B cell (primary cell): Measurements from ENCODE around the gene TEDC1. TPM values are rescaled to one million over a fixed set of nuclear protein-coding genes. Genes with fewer than 3 reads are reported as not detected.

Experiments
- ATAC-seq: fragments of 200-7000 bp; cut with Tn5 transposase; one replicate; pipeline ENCODE4 v1.10.0; 2021; ENCODE audit warnings: low read depth, mild to moderate bottlenecking, moderate number of reproducible peaks, moderate library complexity
- CTCF ChIA-PET: fragments of 350-600 bp; sonication (Branson Sonifier 250); formaldehyde crosslinking; loops from one replicate; lab custom pipeline; 2021; ENCODE audit warnings: antibody characterized with exemption, inconsistent platforms; lab: Charles Lee
- POLR2A ChIA-PET: fragments of 350-600 bp; sonication (Branson Sonifier 250); formaldehyde crosslinking; loops from one replicate; lab custom pipeline; 2021; ENCODE audit warnings: antibody characterized with exemption; lab: Charles Lee
- DNase-seq: peaks from one replicate; pipeline ENCODE4 v3.0.0; 2013
- H2AFZ ChIP-seq: 2 replicates; pipeline ENCODE4 v1.6.1; 2012; ENCODE audit warnings: mild to moderate bottlenecking, low read depth, low read length; ENCODE audit not compliant: insufficient read depth, poor library complexity, severe bottlenecking
- H3K27ac ChIP-seq, 2 donors: 1 replicate in 1 of 2; 2 replicates in 1 of 2; pipeline ENCODE4 v1.5.1; 2012 to 2013; ENCODE audit warnings: low read length in 2 of 2, mild to moderate bottlenecking in 2 of 2, moderate library complexity in 1 of 2
- H3K27me3 ChIP-seq, 4 experiments: fragments of 200-600 bp in 1 of 4; sonication (generic) in 1 of 4; replicated peaks in 1 of 4; 1 replicate in 2 of 4; 2 replicates in 2 of 4; pipeline versions ENCODE4 v1.6.1 to v1.7.0; 2013 to 2016; ENCODE audit warnings: low read length in 3 of 4, mild to moderate bottlenecking in 2 of 4, mixed read lengths in 1 of 4, moderate library complexity in 1 of 4; ENCODE audit not compliant: insufficient read depth in 4 of 4, control insufficient read depth in 3 of 4; ENCODE audit errors: control extremely low read depth in 1 of 4
- H3K36me3 ChIP-seq, 2 experiments: replicated peaks in 1 of 2; 1 replicate in 1 of 2; 2 replicates in 1 of 2; pipeline versions ENCODE4 v1.6.1 to v1.7.1; 2013; ENCODE audit warnings: low read length in 1 of 2; ENCODE audit not compliant: insufficient read depth in 2 of 2, control insufficient read depth in 1 of 2; ENCODE audit errors: control extremely low read depth in 1 of 2, extremely low read depth in 1 of 2
- H3K4me1 ChIP-seq, 2 donors: fragments of 200-600 bp in 1 of 2; sonication (generic) in 1 of 2; 1 replicate in 1 of 2; 2 replicates in 1 of 2; pipeline versions ENCODE4 v1.5.1 to v1.6.1; 2013 to 2017; ENCODE audit warnings: low read length in 2 of 2; ENCODE audit not compliant: control insufficient read depth in 2 of 2, insufficient read depth in 2 of 2
- H3K4me2 ChIP-seq: replicated peaks from 2 replicates; pipeline ENCODE3; 2012; ENCODE audit warnings: mild to moderate bottlenecking, low read depth, low read length; ENCODE audit not compliant: poor library complexity, severe bottlenecking
- H3K4me3 ChIP-seq, 5 experiments: fragments of 200-600 bp in 1 of 5; sonication (generic) in 1 of 5; 1 replicate in 3 of 5; 2 replicates in 2 of 5; pipeline versions ENCODE4 v1.5.1 to v1.7.0; 2011 to 2016; ENCODE audit warnings: low read length in 4 of 5, mild to moderate bottlenecking in 4 of 5, low read depth in 2 of 5, control low read depth in 1 of 5, moderate library complexity in 1 of 5; ENCODE audit not compliant: insufficient read depth in 1 of 5; ENCODE audit errors: control extremely low read depth in 1 of 5, extremely low read depth in 1 of 5
- H3K79me2 ChIP-seq: fragments of 200-600 bp; sonication (generic); one replicate; pipeline ENCODE4 v1.6.0; 2016; ENCODE audit warnings: low read length; ENCODE audit not compliant: control insufficient read depth, insufficient read depth
- H3K9ac ChIP-seq: fragments of 200-600 bp; sonication (generic); 2 replicates; pipeline ENCODE4 v1.6.1; 2017; ENCODE audit warnings: mild to moderate bottlenecking, low read length, moderate library complexity
- H3K9me3 ChIP-seq, 3 donors: one replicate each; pipeline versions ENCODE4 v1.6.1 to v1.7.1; 2013; ENCODE audit warnings: low read length in 2 of 3; ENCODE audit not compliant: control insufficient read depth in 2 of 3, insufficient read depth in 1 of 3; ENCODE audit errors: control extremely low read depth in 1 of 3
- H4K20me1 ChIP-seq: 2 replicates; pipeline ENCODE4 v1.6.0; 2012; ENCODE audit warnings: mild to moderate bottlenecking, low read length; ENCODE audit not compliant: insufficient read depth, control insufficient read depth, poor library complexity, severe bottlenecking
- H3K27ac Mint-ChIP-seq: one replicate; pipeline ENCODE4 v1.8.0; 2021; ENCODE audit warnings: mixed read lengths
- H3K27me3 Mint-ChIP-seq: one replicate; pipeline ENCODE4 v1.8.0; 2021; ENCODE audit warnings: mixed read lengths
- H3K4me1 Mint-ChIP-seq: one replicate; pipeline ENCODE4 v1.8.0; 2021; ENCODE audit warnings: mixed read lengths
- H3K4me3 Mint-ChIP-seq: one replicate; pipeline ENCODE4 v1.8.0; 2021; ENCODE audit warnings: mixed read lengths
- H3K9me3 Mint-ChIP-seq: one replicate; pipeline ENCODE4 v1.8.0; 2022; ENCODE audit warnings: mixed read lengths; ENCODE audit not compliant: insufficient read depth
- EZH2 ChIP-seq: IDR thresholded peaks from 2 replicates; pipeline ENCODE4 v1.6.1; 2012; ENCODE audit warnings: borderline replicate concordance, low read depth, mild to moderate bottlenecking, moderate library complexity, low read length; ENCODE audit not compliant: insufficient read depth, poor library complexity, severe bottlenecking
- WGBS: methylation state at CpG from one replicate; pipeline ENCODE4 v1.1.5; 2013; ENCODE audit warnings: missing lambda C conversion rate; ENCODE audit not compliant: insufficient coverage; 5-methylcytosine and 5-hydroxymethylcytosine counted together
- intact Hi-C: fragments of 100-400 bp; cut with micrococcal nuclease; formaldehyde crosslinking; loops from one replicate; pipeline ENCODE4 v1.10.0; 2022
- polyA plus RNA-seq: library from polyadenylated mRNA; depleted of rRNA; stranded (reverse); fragments of >200 nt; gene quantifications from 2 replicates; pipeline ENCODE4 v1.2.3, GENCODE V29; 2012
- total RNA-seq, 2 donors: library from RNA; stranded (reverse); fragments of 120-200 nt in 1 of 2; gene quantifications; 1 replicate in 1 of 2; 2 replicates in 1 of 2; pipeline versions ENCODE4 v1.2.3 to v1.2.4, GENCODE V29; 2013 to 2022
- TF ChIP-seq, protein P1 (sequence below): fragments of 200-600 bp; IDR thresholded peaks from one replicate; pipeline ENCODE4 v1.8.0; 2022; ENCODE audit warnings: antibody characterized with exemption, mild to moderate bottlenecking

The TEDC1 gene
- total and polyA plus RNA-seq, 2 donors (not counting 1 experiment from before 2014, with no cell fraction given) = 19.7 to 22.2 TPM

DNA sequence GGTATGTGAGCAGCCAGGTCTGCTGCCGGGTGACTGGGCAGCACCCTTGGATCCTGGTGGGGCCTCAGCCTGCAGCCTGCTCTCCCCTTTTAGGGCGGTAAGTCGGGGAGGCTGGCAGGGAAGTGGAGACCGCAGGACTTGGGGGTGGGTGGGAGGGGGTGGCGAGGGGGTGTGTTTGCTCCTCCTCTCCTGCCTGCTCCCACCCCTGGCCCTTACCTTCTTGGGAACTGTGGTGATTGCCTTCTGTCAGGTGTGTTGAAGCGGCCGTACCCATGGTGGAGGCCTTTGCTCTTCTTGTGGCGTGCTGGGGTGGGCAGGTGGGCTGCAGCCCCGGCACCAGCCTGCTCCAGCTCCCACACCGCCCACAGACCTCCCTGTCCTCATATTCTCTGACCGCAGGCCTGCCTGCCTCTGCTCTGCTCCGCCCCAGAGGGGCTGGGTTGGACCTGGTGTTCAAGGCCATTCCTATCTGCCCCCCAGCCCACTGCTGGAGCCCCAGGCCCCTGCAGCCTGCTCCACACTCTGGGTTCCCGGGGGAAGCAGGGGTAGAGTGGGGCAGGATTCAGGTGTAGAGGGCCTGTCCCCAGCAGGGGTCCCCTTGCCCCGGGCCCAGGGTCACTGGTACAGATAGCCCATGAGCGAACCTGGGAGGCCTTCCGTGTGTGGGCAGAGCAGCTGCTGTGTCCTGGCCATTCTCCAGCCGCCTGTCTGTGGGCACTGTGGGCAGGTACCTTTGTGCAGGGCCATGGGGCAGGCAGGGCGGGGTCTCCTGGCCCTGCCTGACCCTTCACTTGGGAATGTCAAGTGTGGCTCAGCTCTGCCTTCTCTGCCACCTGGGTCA lies 5.2 kb downstream of the TEDC1 start:
- Histone ChIP-seq H3K4me1 (peaks cover 5 to 13% of the 10 kb centered on the region in 2 donors), H3K27ac (no peak overlapping the region), H3K27me3 (no peaks in the 10 kb centered on the region), H4K20me1 (peaks cover 8% of the 10 kb centered on the region), H3K4me2 (no peak overlapping the region), H2AFZ (no peak overlapping the region), H3K36me3 (peaks cover 0 to 3% of the 10 kb centered on the region in 2 experiments), H3K79me2 (peaks cover 2% of the 10 kb centered on the region), H3K9me3 (no peaks in the 10 kb centered on the region), H3K9ac (no peak overlapping the region), H3K4me3 (no peak overlapping the region)
- POLR2A ChIA-PET = no interaction called here
- whole genome bisulfite sequencing = 93% methylated on average over 12 of the region's 18 CpGs
- intact Hi-C loops = no loop called here
- H3K9me3 Mint-ChIP-seq = no peaks in the 10 kb centered on the region
- ATAC-seq (no peak), DNase-seq (peak; percentile 24)
- peaks cover 3% of the 10 kb centered on the region for H3K4me1 Mint-ChIP-seq
- TF ChIP-seq, protein P1, sequence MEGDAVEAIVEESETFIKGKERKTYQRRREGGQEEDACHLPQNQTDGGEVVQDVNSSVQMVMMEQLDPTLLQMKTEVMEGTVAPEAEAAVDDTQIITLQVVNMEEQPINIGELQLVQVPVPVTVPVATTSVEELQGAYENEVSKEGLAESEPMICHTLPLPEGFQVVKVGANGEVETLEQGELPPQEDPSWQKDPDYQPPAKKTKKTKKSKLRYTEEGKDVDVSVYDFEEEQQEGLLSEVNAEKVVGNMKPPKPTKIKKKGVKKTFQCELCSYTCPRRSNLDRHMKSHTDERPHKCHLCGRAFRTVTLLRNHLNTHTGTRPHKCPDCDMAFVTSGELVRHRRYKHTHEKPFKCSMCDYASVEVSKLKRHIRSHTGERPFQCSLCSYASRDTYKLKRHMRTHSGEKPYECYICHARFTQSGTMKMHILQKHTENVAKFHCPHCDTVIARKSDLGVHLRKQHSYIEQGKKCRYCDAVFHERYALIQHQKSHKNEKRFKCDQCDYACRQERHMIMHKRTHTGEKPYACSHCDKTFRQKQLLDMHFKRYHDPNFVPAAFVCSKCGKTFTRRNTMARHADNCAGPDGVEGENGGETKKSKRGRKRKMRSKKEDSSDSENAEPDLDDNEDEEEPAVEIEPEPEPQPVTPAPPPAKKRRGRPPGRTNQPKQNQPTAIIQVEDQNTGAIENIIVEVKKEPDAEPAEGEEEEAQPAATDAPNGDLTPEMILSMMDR = no peak
- TF ChIP-seq EZH2 = no peak
- no peak overlapping the region for H3K27ac Mint-ChIP-seq
- H3K4me3 Mint-ChIP-seq = no peak overlapping the region
- no peaks in the 10 kb centered on the region for H3K27me3 Mint-ChIP-seq
- CTCF ChIA-PET = no interaction called here
